Ishikawa (cell line): ENCODE results near the gene POLA2.

Experiments used
- CEBPB ChIP-seq: IDR thresholded peaks from 2 replicates; pipeline ENCODE4 v1.6.1; 2012
- CREB1 ChIP-seq: IDR thresholded peaks from 2 replicates; pipeline ENCODE4 v1.6.1; 2012; ENCODE audit warnings: low read depth
- EGR1 ChIP-seq: IDR thresholded peaks from 2 replicates; pipeline ENCODE4 v1.6.1; 2012
- EP300 ChIP-seq: IDR thresholded peaks from 2 replicates; pipeline ENCODE4 v1.6.1; 2012; ENCODE audit warnings: borderline replicate concordance
- FOXM1 ChIP-seq: IDR thresholded peaks from 2 replicates; pipeline ENCODE4 v1.6.1; 2012; ENCODE audit warnings: low read depth, borderline replicate concordance
- MAX ChIP-seq: IDR thresholded peaks from 2 replicates; pipeline ENCODE4 v1.6.1; 2012
- NFIC ChIP-seq: IDR thresholded peaks from 2 replicates; pipeline ENCODE4 v1.6.1; 2012
- RAD21 ChIP-seq: IDR thresholded peaks from 2 replicates; pipeline ENCODE4 v1.6.1; 2012; ENCODE audit warnings: low read depth
- REST ChIP-seq: IDR thresholded peaks from 2 replicates; pipeline ENCODE4 v1.6.1; 2012; ENCODE audit warnings: low read depth, mild to moderate bottlenecking
- TAF1 ChIP-seq: IDR thresholded peaks from 2 replicates; pipeline ENCODE4 v1.6.1; 2012; ENCODE audit warnings: low read depth, mild to moderate bottlenecking
- TCF12 ChIP-seq: IDR thresholded peaks from 2 replicates; pipeline ENCODE4 v1.6.1; 2012; ENCODE audit warnings: low read depth
- TEAD4 ChIP-seq: IDR thresholded peaks from 2 replicates; pipeline ENCODE4 v1.6.1; 2012
- USF1 ChIP-seq: IDR thresholded peaks from 2 replicates; pipeline ENCODE4 v1.6.1; 2012
- YY1 ChIP-seq: IDR thresholded peaks from 2 replicates; pipeline ENCODE4 v1.6.1; 2012; ENCODE audit warnings: low read depth
- ZBTB7A ChIP-seq: IDR thresholded peaks from 2 replicates; pipeline ENCODE4 v1.6.1; 2012; ENCODE audit warnings: low read depth

POLA2 gene

GRCh38 chr11:65260756-65261590 lies 789 bp upstream of the POLA2 start:
- TF ChIP-seq MAX, result no peak
- no peak for TF ChIP-seq NFIC
- TF ChIP-seq EGR1, result no peak
- no peak for TF ChIP-seq TAF1
- no peak for TF ChIP-seq RAD21
- no peak for TF ChIP-seq ZBTB7A
- no peak for TF ChIP-seq TCF12
- no peak for TF ChIP-seq REST
- TF ChIP-seq YY1, result no peak
- TF ChIP-seq CREB1, result no peak
- no peak for TF ChIP-seq USF1
- TF ChIP-seq CEBPB, result no peak
- TF ChIP-seq EP300, result no peak
- TF ChIP-seq TEAD4, result no peak
- no peak for TF ChIP-seq FOXM1

GRCh38 chr11:65262381-65262680 lies 569 bp downstream of the POLA2 start:
- no peak for TF ChIP-seq CEBPB
- TF ChIP-seq CREB1, result no peak
- TF ChIP-seq TAF1, result no peak
- no peak for TF ChIP-seq TCF12
- no peak for TF ChIP-seq EP300
- no peak for TF ChIP-seq EGR1

GRCh38 chr11:65262776-65263175 lies 1.0 kb downstream of the POLA2 start:
- no peak for TF ChIP-seq ZBTB7A
- TF ChIP-seq USF1, result no peak
- TF ChIP-seq EP300, result no peak
- no peak for TF ChIP-seq TEAD4

- TF ChIP-seq EGR1, result no peak
- no peak for TF ChIP-seq CEBPB
- TF ChIP-seq YY1, result no peak
Measured at GRCh38 chr11:65266210-65266609, 4.4 kb downstream of the POLA2 start.

- no peak for TF ChIP-seq TEAD4
- peak; percentile 86 for TF ChIP-seq RAD21
- TF ChIP-seq NFIC, result peak; percentile 89
- TF ChIP-seq CEBPB, result no peak
- no peak for TF ChIP-seq CREB1
- TF ChIP-seq REST, result no peak
- peak; percentile 15; the same call in 1 of the 2 replicates for TF ChIP-seq USF1
- TF ChIP-seq EGR1, result no peak
- no peak for TF ChIP-seq TCF12
- TF ChIP-seq YY1, result no peak
Measured at GRCh38 chr11:65274735-65275682, 13.2 kb downstream of the POLA2 start.

- TF ChIP-seq FOXM1, result no peak
- TF ChIP-seq YY1, result no peak
- TF ChIP-seq REST, result no peak
- TF ChIP-seq USF1, result no peak
- TF ChIP-seq CREB1, result no peak
- TF ChIP-seq TCF12, result no peak
- no peak for TF ChIP-seq NFIC
- no peak for TF ChIP-seq TEAD4
- TF ChIP-seq EGR1, result no peak
- TF ChIP-seq EP300, result no peak
- no peak for TF ChIP-seq RAD21
- no peak for TF ChIP-seq TAF1
- TF ChIP-seq CEBPB, result no peak
- no peak for TF ChIP-seq ZBTB7A
Measured at GRCh38 chr11:65275906-65276305, 14.1 kb downstream of the POLA2 start.
